Fibroblast of lung (primary cell): ENCODE measurements around the gene STPG1.

Experiments used
- EZH2 ChIP-seq: IDR thresholded peaks from 2 replicates; pipeline ENCODE4 v1.5.1; 2012; ENCODE audit warnings: low read length, control low read depth, mild to moderate bottlenecking; ENCODE audit errors: missing control alignments
- TF ChIP-seq, protein P1 (sequence below), 2 donors: IDR thresholded peaks in 1 of 2; conservative IDR thresholded peaks in 1 of 2; 1 replicate in 1 of 2; 2 replicates in 1 of 2; pipeline ENCODE4 v1.5.1; 2011 to 2012; ENCODE audit warnings: low read length in 2 of 2, control low read depth in 1 of 2, inconsistent platforms in 1 of 2, low read depth in 1 of 2, mild to moderate bottlenecking in 1 of 2

DNA sequence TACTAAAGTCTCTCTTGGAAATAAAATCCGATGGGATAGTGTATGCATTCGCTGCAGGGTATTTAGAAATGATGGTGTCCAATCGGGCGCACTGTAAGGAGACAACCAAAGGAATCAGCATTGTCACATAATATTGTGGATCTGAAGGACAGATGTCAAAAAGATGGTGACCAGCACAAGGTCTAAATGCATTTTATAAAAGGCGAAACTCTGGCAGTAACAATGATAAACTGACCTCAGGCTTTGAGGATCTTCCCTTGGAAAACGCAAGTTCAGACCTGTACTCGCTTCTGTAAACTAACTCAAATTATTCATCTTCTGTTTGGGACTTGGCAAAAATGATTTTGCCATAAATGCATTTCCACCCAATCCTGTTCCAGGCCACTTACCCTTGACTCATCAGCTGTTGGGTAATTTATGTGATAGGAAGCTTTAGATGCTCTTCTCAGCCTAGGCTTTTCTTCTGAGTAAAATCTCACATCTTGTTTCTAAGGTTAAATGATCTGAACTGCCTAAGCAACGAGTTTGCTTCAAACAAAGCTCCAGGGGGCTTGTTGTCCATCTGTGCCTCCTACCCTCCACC is 33.8 kb downstream of the STPG1 start:
- TF ChIP-seq, protein P1, sequence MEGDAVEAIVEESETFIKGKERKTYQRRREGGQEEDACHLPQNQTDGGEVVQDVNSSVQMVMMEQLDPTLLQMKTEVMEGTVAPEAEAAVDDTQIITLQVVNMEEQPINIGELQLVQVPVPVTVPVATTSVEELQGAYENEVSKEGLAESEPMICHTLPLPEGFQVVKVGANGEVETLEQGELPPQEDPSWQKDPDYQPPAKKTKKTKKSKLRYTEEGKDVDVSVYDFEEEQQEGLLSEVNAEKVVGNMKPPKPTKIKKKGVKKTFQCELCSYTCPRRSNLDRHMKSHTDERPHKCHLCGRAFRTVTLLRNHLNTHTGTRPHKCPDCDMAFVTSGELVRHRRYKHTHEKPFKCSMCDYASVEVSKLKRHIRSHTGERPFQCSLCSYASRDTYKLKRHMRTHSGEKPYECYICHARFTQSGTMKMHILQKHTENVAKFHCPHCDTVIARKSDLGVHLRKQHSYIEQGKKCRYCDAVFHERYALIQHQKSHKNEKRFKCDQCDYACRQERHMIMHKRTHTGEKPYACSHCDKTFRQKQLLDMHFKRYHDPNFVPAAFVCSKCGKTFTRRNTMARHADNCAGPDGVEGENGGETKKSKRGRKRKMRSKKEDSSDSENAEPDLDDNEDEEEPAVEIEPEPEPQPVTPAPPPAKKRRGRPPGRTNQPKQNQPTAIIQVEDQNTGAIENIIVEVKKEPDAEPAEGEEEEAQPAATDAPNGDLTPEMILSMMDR (conservative IDR thresholded peaks at IDR 0.05 in 1 of 2, IDR thresholded peaks at IDR 0.05 in 1 of 2; ENCODE audit: low read depth in 1 of 2, low read length in 2 of 2): no peak
- TF ChIP-seq EZH2: no peak
